ENCODE results near the gene ZC3H18. TPM values are rescaled to one million over a fixed set of nuclear protein-coding genes. Genes with fewer than 3 reads are reported as not detected.

The ZC3H18 gene
- total and polyA plus RNA-seq, 2 of the 4 experiments (the other 2 are of a cell fraction), result 3.4 to 21.3 TPM

DNA sequence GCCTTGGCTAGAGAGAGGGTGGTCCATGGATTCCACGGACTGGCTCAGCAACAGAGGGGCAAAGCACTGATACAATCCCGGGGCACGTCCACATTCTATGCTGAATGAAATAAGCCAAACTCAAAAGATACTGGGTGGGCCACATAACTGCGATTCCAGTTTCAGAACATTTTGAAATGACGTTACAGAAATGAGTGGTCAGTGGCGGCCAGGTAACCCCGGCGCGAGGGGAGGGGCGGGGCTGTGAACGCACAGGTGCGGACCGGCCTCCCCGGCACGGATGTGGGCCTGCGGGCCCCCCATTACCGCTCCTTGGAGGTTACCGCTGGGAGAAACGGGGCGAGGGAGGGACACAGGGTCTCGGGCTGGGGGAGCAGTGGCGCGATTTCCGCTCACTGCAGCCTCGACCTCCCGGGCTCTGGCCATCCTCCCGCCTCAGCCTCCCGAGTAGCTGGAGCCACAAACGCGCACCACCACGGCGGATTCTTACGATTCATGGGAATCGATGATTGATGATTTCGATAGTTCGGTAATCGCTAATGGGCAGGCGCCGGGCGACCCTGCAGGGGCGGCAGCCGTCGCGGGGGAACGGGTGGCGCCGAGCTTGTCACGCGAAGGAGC, 92.1 kb downstream of the ZC3H18 start (continued):
- TF ChIP-seq MAZ (IDR thresholded peaks at IDR 0.05; ENCODE audit: borderline replicate concordance, low read depth, low read length), result no peak

DNA sequence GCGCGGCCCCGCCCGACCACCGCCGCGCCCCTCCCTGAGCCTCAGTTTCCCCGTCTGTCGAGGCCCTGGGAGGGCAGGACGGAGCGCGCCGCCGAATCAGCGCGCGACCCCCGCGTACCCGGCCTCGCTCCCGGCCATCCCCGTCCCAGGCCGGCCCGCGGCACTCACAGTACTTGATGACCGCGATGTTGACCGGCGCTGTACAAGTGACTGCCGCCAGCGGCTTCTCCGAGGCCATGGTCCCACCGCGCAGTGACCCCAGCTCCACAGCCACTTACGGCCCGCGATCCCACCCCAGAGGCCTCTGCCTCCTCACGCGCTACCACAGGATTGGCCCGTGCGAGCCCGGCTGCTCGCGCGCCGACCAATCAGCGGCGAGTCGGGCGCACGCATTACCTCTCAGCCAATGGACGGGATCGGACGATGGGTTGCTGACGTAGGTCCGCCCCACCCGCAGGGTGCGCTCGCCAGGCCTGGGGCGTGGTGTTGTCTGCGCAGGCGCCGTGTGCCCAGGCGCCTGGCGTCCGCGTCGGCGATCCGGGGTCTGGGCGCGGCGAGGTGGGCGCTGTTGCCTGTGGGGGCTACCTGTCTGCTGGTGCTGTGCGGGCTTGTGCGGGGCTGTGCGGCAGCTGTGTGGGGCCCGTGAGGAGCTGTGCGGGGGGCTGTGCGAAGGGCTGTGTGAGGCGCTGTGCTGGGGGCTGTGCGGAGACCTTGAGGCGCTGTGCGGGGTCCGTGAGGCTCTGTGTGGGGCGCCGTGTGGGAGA, 92.8 kb downstream of the ZC3H18 start, which contains the start of gene MVD:
MVD (minus strand) TSS at position 249 of the 764 bp plus-strand sequence; CDS start at position 238, 11 bp downstream.
- in situ Hi-C loops (cut with MboI; ENCODE audit: low sequenced_read_pairs), result no loop called here
- Histone ChIP-seq H2AK9ac (replicated peaks; ENCODE audit: low read depth, low read length, poor library complexity) (peak within 1 kb of the TSS; percentile 95), H3K9me3 (ENCODE audit: control insufficient read depth, insufficient read depth, low read length) (no peaks in the 10 kb centered on the region), H3K56ac (ENCODE audit: extremely low read depth, insufficient read depth, low read length) (peak within 1 kb of the TSS; percentile 48; the same call in 1 of the 2 replicates), H2BK5ac (ENCODE audit: low read depth, low read length, poor library complexity, severe bottlenecking) (peak within 1 kb of the TSS; percentile 75), H3K27ac (ENCODE audit: insufficient read depth, low read length) (peak within 1 kb of the TSS; percentile 75), H2AFZ (replicated peaks; ENCODE audit: low read length, poor library complexity) (peak within 1 kb of the TSS; percentile 99), H3K23ac (ENCODE audit: low read depth, low read length) (peak within 1 kb of the TSS; percentile 54; the same call in 1 of the 2 replicates), H3K36me3 (ENCODE audit: control insufficient read depth, insufficient read depth, low read length) (no peaks in the 10 kb centered on the region; the same call in 1 of the 2 replicates), H2BK120ac (ENCODE audit: low read depth, low read length) (no peak within 1 kb of the TSS), H3K27me3 (ENCODE audit: control insufficient read depth, insufficient read depth, low read length) (no peaks in the 10 kb centered on the region), H2BK20ac (ENCODE audit: low read depth, low read length) (no peak within 1 kb of the TSS), H4K8ac (ENCODE audit: low read depth in 2 of 2, low read length in 2 of 2) (peak within 1 kb of the TSS in 1 of 2 experiments; percentile 77; a peak in 1 of 4 replicates), H4K91ac (ENCODE audit: insufficient read depth, low read depth, low read length) (peak within 1 kb of the TSS; percentile 69; the same call in 1 of the 2 replicates), H2AK5ac (ENCODE audit: low read depth, low read length) (peak within 1 kb of the TSS; percentile 57), H3K4me2 (ENCODE audit: low read depth, low read length) (peak within 1 kb of the TSS; percentile 88), H4K20me1 (ENCODE audit: insufficient read depth, low read length) (0 out of 2 replicates have a peak, but pooled peaks cover 5% of the 10 kb centered on the region), H3K9me1 (ENCODE audit: insufficient read depth, low read length) (no peaks in the 10 kb centered on the region), H3K9ac (ENCODE audit: low read depth, low read length) (peak within 1 kb of the TSS; percentile 77), H3K4ac (ENCODE audit: low read depth, low read length) (peak within 1 kb of the TSS; percentile 80), H3K18ac (ENCODE audit: low read depth, low read length) (no peak within 1 kb of the TSS; the same call in 1 of the 2 replicates), H3K14ac (replicated peaks; ENCODE audit: low read depth, low read length) (peak within 1 kb of the TSS; percentile 71), H4K5ac (ENCODE audit: low read depth, low read length) (peak within 1 kb of the TSS; percentile 53; the same call in 1 of the 2 replicates), H3K4me3 (ENCODE audit: insufficient read depth, low read depth, low read length) (peak within 1 kb of the TSS; percentile 91), H3K4me1 (ENCODE audit: control insufficient read depth, insufficient read depth, low read length) (no peaks in the 10 kb centered on the region), H2BK15ac (ENCODE audit: low read depth, low read length) (no peak within 1 kb of the TSS), H3K79me1 (ENCODE audit: low read depth in 1 of 2, low read length in 2 of 2) (peaks cover 16 to 41% of the 10 kb centered on the region in 2 experiments)
- intact Hi-C loops (cut with micrococcal nuclease), result loop anchor here (1.0 kb wide), 1 partner anchor 22 kb away; no protein-coding TSS in a partner anchor
- ATAC-seq (ENCODE audit: low read depth), result peak; percentile 98
- 0% methylated on average over 42 of the region's 88 CpGs; no CpG with 5 or more reads in 1 of the 2 experiments for WGBS, 2 experiments (ENCODE audit: extremely low coverage in 2 of 2, insufficient read length in 1 of 2)
- POLR2A ChIA-PET (ENCODE audit: unreplicated experiment), result no interaction called here
- BruUV-seq (replicated peaks), result no TSS peak
- CTCF ChIA-PET, result interaction anchor here (1.4 kb wide), 1 partner anchor 9 kb away, joined by 4 read pairs; no protein-coding TSS in a partner anchor
- peak; percentile 97 for DNase-seq
- dilution Hi-C loops (cut with HindIII; ENCODE audit: low sequenced_read_pairs, unreplicated experiment), result no loop called here
- TF ChIP-seq POLR2A (IDR thresholded peaks at IDR 0.05; ENCODE audit: low read depth, low read length) (peak; percentile 92), SMC3 (IDR thresholded peaks at IDR 0.05; ENCODE audit: low read depth, low read length) (no peak), BHLHE40 (IDR thresholded peaks at IDR 0.05; ENCODE audit: low read depth, low read length) (0 out of 2 replicates have a peak, but pooled peaks have one; percentile 38), MXI1 (IDR thresholded peaks at IDR 0.05; ENCODE audit: borderline replicate concordance, low read depth, low read length) (peak; percentile 29; the same call in 1 of the 2 replicates), MAZ (IDR thresholded peaks at IDR 0.05; ENCODE audit: borderline replicate concordance, low read depth, low read length) (peak; percentile 69; the same call in 1 of the 2 replicates), FOS (IDR thresholded peaks at IDR 0.05; ENCODE audit: low read depth, low read length) (peak; percentile 56; the same call in 1 of the 2 replicates), NFE2L2 (IDR thresholded peaks at IDR 0.05; ENCODE audit: low read depth, low read length) (no peak), RAD21 (IDR thresholded peaks at IDR 0.05; ENCODE audit: low read length) (no peak)
- TF ChIP-seq, protein P1, sequence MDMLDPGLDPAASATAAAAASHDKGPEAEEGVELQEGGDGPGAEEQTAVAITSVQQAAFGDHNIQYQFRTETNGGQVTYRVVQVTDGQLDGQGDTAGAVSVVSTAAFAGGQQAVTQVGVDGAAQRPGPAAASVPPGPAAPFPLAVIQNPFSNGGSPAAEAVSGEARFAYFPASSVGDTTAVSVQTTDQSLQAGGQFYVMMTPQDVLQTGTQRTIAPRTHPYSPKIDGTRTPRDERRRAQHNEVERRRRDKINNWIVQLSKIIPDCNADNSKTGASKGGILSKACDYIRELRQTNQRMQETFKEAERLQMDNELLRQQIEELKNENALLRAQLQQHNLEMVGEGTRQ (IDR thresholded peaks at IDR 0.05; ENCODE audit: low read depth, low read length), result peak; percentile 71
- TF ChIP-seq, protein P2, sequence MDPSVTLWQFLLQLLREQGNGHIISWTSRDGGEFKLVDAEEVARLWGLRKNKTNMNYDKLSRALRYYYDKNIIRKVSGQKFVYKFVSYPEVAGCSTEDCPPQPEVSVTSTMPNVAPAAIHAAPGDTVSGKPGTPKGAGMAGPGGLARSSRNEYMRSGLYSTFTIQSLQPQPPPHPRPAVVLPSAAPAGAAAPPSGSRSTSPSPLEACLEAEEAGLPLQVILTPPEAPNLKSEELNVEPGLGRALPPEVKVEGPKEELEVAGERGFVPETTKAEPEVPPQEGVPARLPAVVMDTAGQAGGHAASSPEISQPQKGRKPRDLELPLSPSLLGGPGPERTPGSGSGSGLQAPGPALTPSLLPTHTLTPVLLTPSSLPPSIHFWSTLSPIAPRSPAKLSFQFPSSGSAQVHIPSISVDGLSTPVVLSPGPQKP (IDR thresholded peaks at IDR 0.05; ENCODE audit: borderline replicate concordance, low read depth, low read length), result no peak
